ENCODE data around the gene DTNB. TPM values are rescaled to one million over a fixed set of nuclear protein-coding genes. Genes with fewer than 3 reads are reported as not detected.

The DTNB gene
- total and polyA plus RNA-seq, 10 of the 15 experiments (the other 5 are each of a cell fraction or from before 2014, with no cell fraction given): 4.5 to 30.6 (median 11.9) TPM

DNA sequence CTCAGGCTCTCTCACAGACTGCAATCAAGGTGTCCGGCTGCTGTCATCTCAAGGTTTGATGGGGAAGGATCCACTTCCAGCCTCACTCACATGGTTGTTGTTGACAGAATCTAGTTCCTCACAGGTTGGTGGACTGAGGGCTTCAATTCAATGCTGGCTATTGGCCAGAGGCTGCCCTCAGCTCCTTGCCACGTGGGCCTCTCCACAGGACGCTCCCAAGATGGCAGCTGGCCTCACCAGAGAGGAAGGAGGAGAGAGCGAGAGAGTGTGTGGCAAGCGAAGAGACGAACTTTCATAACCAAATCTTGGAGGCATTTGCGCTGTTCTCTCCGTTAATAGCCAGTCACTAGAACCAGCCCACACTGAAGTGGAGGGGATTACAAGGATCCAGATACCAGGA lies 318.1 kb downstream of the DTNB start:
- ATAC-seq: no peak
- H3K9ac ChIP-seq (ENCODE audit: control insufficient read depth, insufficient read depth, low read length): no peak overlapping the region
- no peaks in the 10 kb centered on the region; the same call in 2 of the 3 replicates for H3K9me3 ChIP-seq (replicated peaks; ENCODE audit: control insufficient read depth, insufficient read depth, low read length)
- H3K79me2 ChIP-seq (ENCODE audit: control insufficient read depth, insufficient read depth, low read length): no peaks in the 10 kb centered on the region
- no peak overlapping the region for H3K4me3 ChIP-seq
- DNase-seq (ENCODE audit: low read depth, low spot score): no peak
- H3K27me3 ChIP-seq (replicated peaks in 1 of 2; ENCODE audit: control insufficient read depth in 2 of 2, insufficient read depth in 2 of 2, low read length in 1 of 2): 0 out of 4 replicates have a peak, but pooled peaks cover 0 to 2% of the 10 kb centered on the region in 2 experiments
- ChIA-PET CTCF (no interaction called here), RAD21 (ENCODE audit: unreplicated experiment) (no interaction called here), POLR2A (no interaction called here), SMC1A (ENCODE audit: uncharacterized antibody, unreplicated experiment) (no interaction called here)
- WGBS (ENCODE audit: insufficient coverage, insufficient replicate concordance, low lambda C conversion rate, missing lambda C conversion rate): 66% methylated on average over 8 of the region's 8 CpGs
- in situ Hi-C loops (cut with MboI) (no loop called here), intact Hi-C loops (cut with micrococcal nuclease; ENCODE audit: unreplicated experiment) (no loop called here)
- H2AFZ ChIP-seq (ENCODE audit: control insufficient read depth, low read depth, low read length): no peak overlapping the region
- no peaks in the 10 kb centered on the region for H4K20me1 ChIP-seq (ENCODE audit: control insufficient read depth, insufficient read depth)
- no peak overlapping the region for H3K4me2 ChIP-seq (ENCODE audit: control insufficient read depth, insufficient read depth)
- no peak overlapping the region for H3K27ac ChIP-seq (ENCODE audit: control insufficient read depth, insufficient read depth)
- H3K36me3 ChIP-seq (ENCODE audit: control insufficient read depth in 2 of 2, insufficient read depth in 2 of 2, low read length in 1 of 2): no peaks in the 10 kb centered on the region
- H3K4me1 ChIP-seq (ENCODE audit: control insufficient read depth, insufficient read depth, low read length): peaks cover 11% of the 10 kb centered on the region
- FAIRE-seq: no peak
- BruUV-seq (replicated peaks): no TSS peak
- TF ChIP-seq YBX1 (IDR thresholded peaks at IDR 0.05) (no peak), ZNF687 (IDR thresholded peaks at IDR 0.05) (no peak), PKNOX1 (IDR thresholded peaks at IDR 0.05) (no peak), YY1 (IDR thresholded peaks at IDR 0.05; ENCODE audit: low read depth, low read length) (no peak), CBFB (IDR thresholded peaks at IDR 0.05; ENCODE audit: low read depth) (no peak), BCL3 (IDR thresholded peaks at IDR 0.05; ENCODE audit: borderline replicate concordance, insufficient read depth, low read depth, low read length, poor library complexity, severe bottlenecking) (no peak), HDGF (IDR thresholded peaks at IDR 0.05) (no peak), BACH1 (IDR thresholded peaks at IDR 0.05; ENCODE audit: borderline replicate concordance) (no peak), MXI1 (IDR thresholded peaks at IDR 0.05; ENCODE audit: low read depth, low read length) (no peak), BMI1 (IDR thresholded peaks at IDR 0.05; ENCODE audit: borderline replicate concordance) (no peak), NFYB (IDR thresholded peaks at IDR 0.05; ENCODE audit: insufficient read depth, low read depth, low read length) (no peak), ZNF592 (IDR thresholded peaks at IDR 0.05) (no peak)
- TF ChIP-seq, protein P1, sequence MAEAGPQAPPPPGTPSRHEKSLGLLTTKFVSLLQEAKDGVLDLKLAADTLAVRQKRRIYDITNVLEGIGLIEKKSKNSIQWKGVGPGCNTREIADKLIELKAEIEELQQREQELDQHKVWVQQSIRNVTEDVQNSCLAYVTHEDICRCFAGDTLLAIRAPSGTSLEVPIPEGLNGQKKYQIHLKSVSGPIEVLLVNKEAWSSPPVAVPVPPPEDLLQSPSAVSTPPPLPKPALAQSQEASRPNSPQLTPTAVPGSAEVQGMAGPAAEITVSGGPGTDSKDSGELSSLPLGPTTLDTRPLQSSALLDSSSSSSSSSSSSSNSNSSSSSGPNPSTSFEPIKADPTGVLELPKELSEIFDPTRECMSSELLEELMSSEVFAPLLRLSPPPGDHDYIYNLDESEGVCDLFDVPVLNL (IDR thresholded peaks at IDR 0.05; ENCODE audit: low read depth, low read length): no peak

All from GM12878 (cell line).